ENCODE data around the gene HDAC4. TPM values are rescaled to one million over a fixed set of nuclear protein-coding genes. Genes with fewer than 3 reads are reported as not detected.
A peak's percentile ranks its signal among the peaks of the same experiment; 100 is the strongest.

Gene HDAC4
- total and polyA plus RNA-seq, 2 experiments from 2014 or later: 8.1 to 41.8 TPM

GRCh38 chr2:239255628-239256349 lies 145.0 kb downstream of the HDAC4 start:
- Mint-ChIP-seq H3K9me3 (peaks cover 21% of the 10 kb centered on the region), H3K27me3 (ENCODE audit: insufficient read depth, low read depth, poor library complexity) (peaks cover 5% of the 10 kb centered on the region)

GRCh38 chr2:239255218-239255617 lies 145.6 kb downstream of the HDAC4 start:
- Histone ChIP-seq H3F3A (replicated peaks; ENCODE audit: low read depth) (no peaks in the 10 kb centered on the region), H2AFZ (no peak overlapping the region), H3K4me2 (no peak overlapping the region), H4K20me1 (replicated peaks; ENCODE audit: insufficient read depth) (peaks cover 25% of the 10 kb centered on the region), H3K36me3 (ENCODE audit: insufficient read depth) (peaks cover 3% of the 10 kb centered on the region; the same call in 1 of the 2 replicates), H3K9me2 (ENCODE audit: insufficient read depth) (no peaks in the 10 kb centered on the region), H3K79me2 (replicated peaks; ENCODE audit: insufficient read depth) (peaks cover 96% of the 10 kb centered on the region), H3K4me1 (ENCODE audit: insufficient read depth) (peaks cover 19% of the 10 kb centered on the region; the same call in 1 of the 2 replicates), H3K27me3 (ENCODE audit: insufficient read depth) (no peaks in the 10 kb centered on the region), H3K4me3 (no peak overlapping the region), H3K27ac (ENCODE audit: low read depth) (no peak overlapping the region)
- H3K27me3 Mint-ChIP-seq (ENCODE audit: insufficient read depth, low read depth, poor library complexity): peaks cover 5% of the 10 kb centered on the region
- no peak overlapping the region for H3K4me3 Mint-ChIP-seq
- H3K27ac Mint-ChIP-seq: no peak overlapping the region
- peaks cover 51% of the 10 kb centered on the region for H3K4me1 Mint-ChIP-seq
- DNase-seq (ENCODE audit: low spot score) (no peak), ATAC-seq (no peak)
- peaks cover 21% of the 10 kb centered on the region for H3K9me3 Mint-ChIP-seq
- TF ChIP-seq ZNF114 (CRISPR knock-in tag; IDR thresholded peaks at IDR 0.05): no peak
- TF ChIP-seq CREB1 (CRISPR knock-in tag; IDR thresholded peaks at IDR 0.05; ENCODE audit: low read depth): no peak
- TF ChIP-seq ETS1 (IDR thresholded peaks at IDR 0.05): no peak
- no peak for TF ChIP-seq CTCF (conservative IDR thresholded peaks at IDR 0.05; ENCODE audit: low read depth in 2 of 2)
- TF ChIP-seq STAT1 (IDR thresholded peaks at IDR 0.05; ENCODE audit: unreplicated experiment): no peak
- TF ChIP-seq REST (IDR thresholded peaks at IDR 0.05; ENCODE audit: unreplicated experiment): no peak
- H3K36me3 Mint-ChIP-seq (ENCODE audit: low read depth): peaks cover 19% of the 10 kb centered on the region

More at GRCh38 chr2:239255628-239256349, 145.0 kb downstream of the HDAC4 start:
- Histone ChIP-seq H2AFZ (no peak overlapping the region), H3K79me2 (replicated peaks; ENCODE audit: insufficient read depth) (peaks cover 100% of the 10 kb centered on the region), H3K4me3 (no peak overlapping the region), H4K20me1 (replicated peaks; ENCODE audit: insufficient read depth) (peaks cover 25% of the 10 kb centered on the region), H3K4me1 (ENCODE audit: insufficient read depth) (peaks cover 19% of the 10 kb centered on the region; the same call in 1 of the 2 replicates), H3K27me3 (ENCODE audit: insufficient read depth) (no peaks in the 10 kb centered on the region), H3F3A (replicated peaks; ENCODE audit: low read depth) (no peaks in the 10 kb centered on the region), H3K36me3 (ENCODE audit: insufficient read depth) (peaks cover 3% of the 10 kb centered on the region; the same call in 1 of the 2 replicates), H3K4me2 (no peak overlapping the region), H3K9me2 (ENCODE audit: insufficient read depth) (no peaks in the 10 kb centered on the region), H3K27ac (ENCODE audit: low read depth) (peak overlapping the region; percentile 18; the same call in 1 of the 2 replicates)
- DNase-seq (ENCODE audit: low spot score) (no peak), ATAC-seq (no peak)
- Mint-ChIP-seq H3K4me1 (peaks cover 54% of the 10 kb centered on the region), H3K36me3 (ENCODE audit: low read depth) (peaks cover 19% of the 10 kb centered on the region), H3K27ac (no peak overlapping the region), H3K4me3 (no peak overlapping the region)
- TF ChIP-seq ETS1 (IDR thresholded peaks at IDR 0.05): no peak
- TF ChIP-seq CREB1 (CRISPR knock-in tag; IDR thresholded peaks at IDR 0.05; ENCODE audit: low read depth): no peak
- no peak for TF ChIP-seq EZH2 (IDR thresholded peaks at IDR 0.05; ENCODE audit: low read depth, unreplicated experiment)
- TF ChIP-seq NANOG (IDR thresholded peaks at IDR 0.05; ENCODE audit: borderline replicate concordance): no peak
- no peak for TF ChIP-seq ZNF114 (CRISPR knock-in tag; IDR thresholded peaks at IDR 0.05)

Measured in GM23338 (cell line).